ENCODE data around the gene PAX5.

DNA sequence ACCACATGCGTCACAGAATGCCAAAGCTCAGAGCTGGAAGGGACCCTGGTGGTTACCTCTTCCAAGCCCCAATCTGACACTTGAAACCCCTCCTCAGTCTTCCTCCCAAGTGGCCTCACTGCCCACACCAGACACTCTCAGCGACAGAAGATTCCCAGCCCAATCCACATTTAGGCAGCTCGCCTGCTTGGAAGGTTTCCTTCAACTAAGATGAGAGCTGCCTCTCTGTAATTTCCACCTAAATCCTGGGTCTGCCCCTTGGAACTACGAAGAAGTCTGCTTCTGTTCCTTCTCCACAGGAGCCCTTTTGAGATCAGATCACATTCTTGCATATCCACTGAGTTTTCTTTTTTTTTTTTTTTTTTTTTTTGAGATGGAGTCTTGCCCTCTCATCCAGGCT lies 83.7 kb downstream of the PAX5 start:
- TF ChIP-seq, protein P1, sequence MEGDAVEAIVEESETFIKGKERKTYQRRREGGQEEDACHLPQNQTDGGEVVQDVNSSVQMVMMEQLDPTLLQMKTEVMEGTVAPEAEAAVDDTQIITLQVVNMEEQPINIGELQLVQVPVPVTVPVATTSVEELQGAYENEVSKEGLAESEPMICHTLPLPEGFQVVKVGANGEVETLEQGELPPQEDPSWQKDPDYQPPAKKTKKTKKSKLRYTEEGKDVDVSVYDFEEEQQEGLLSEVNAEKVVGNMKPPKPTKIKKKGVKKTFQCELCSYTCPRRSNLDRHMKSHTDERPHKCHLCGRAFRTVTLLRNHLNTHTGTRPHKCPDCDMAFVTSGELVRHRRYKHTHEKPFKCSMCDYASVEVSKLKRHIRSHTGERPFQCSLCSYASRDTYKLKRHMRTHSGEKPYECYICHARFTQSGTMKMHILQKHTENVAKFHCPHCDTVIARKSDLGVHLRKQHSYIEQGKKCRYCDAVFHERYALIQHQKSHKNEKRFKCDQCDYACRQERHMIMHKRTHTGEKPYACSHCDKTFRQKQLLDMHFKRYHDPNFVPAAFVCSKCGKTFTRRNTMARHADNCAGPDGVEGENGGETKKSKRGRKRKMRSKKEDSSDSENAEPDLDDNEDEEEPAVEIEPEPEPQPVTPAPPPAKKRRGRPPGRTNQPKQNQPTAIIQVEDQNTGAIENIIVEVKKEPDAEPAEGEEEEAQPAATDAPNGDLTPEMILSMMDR (IDR thresholded peaks at IDR 0.05) = no peak
- TF ChIP-seq ZFX (IDR thresholded peaks at IDR 0.05; ENCODE audit: borderline replicate concordance) = no peak
